ENCODE measurements around the gene NAIF1. TPM values are rescaled to one million over a fixed set of nuclear protein-coding genes. Genes with fewer than 3 reads are reported as not detected.
"Not testable (repeated sequence)": the region's sequence is repeated elsewhere in the genome, so short reads cannot be mapped to it uniquely, and the experiment has no call there.

NAIF1 gene
- total RNA-seq, 1 experiment from 2014 or later: 14.6 TPM

DNA sequence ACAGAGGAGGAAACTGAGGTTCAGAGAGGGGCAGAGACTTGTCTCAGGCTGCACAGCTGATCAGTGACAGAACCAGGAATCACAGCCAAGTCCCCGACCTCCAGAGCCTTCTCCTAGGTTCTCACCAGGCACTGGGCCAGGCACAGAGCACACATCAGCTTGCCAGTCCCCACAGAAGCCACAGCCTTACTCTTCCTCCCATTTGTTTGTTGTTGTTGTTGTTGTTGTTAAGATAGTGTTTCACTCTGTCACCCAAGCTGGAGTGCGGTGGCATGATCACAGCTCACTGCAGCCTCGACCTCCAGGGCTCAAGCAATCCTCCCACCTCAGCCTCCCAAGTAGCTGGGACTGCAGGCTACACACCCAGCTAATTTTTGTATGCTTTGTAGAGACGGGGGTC lies 41.4 kb downstream of the NAIF1 start:
- ChIA-PET POLR2A (no interaction called here), CTCF (no interaction called here)
- no TSS peak for BruUV-seq (replicated peaks)
- Histone ChIP-seq H3K4me3 (ENCODE audit: low read depth in 2 of 2, low read length in 2 of 2) (no peak overlapping the region), H3K36me3 (ENCODE audit: control insufficient read depth, insufficient read depth, low read length) (no peaks in the 10 kb centered on the region), H3K27me3 (ENCODE audit: control insufficient read depth, insufficient read depth, low read length) (no peaks in the 10 kb centered on the region), H3K9me3 (ENCODE audit: control insufficient read depth, insufficient read depth, low read depth, low read length) (no peaks in the 10 kb centered on the region), H3K27ac (ENCODE audit: low read length) (peak overlapping the region; percentile 64), H3K4me1 (ENCODE audit: control insufficient read depth, insufficient read depth, low read length) (peaks cover 49% of the 10 kb centered on the region)
- no peak for DNase-seq (ENCODE audit: low read depth, low spot score)
- ATAC-seq: no peak
- in situ Hi-C loops (cut with HindIII; ENCODE audit: low pct_unique_long_range_greater_than_20kb, low sequenced_read_pairs): no loop called here
- TF ChIP-seq, protein P1, sequence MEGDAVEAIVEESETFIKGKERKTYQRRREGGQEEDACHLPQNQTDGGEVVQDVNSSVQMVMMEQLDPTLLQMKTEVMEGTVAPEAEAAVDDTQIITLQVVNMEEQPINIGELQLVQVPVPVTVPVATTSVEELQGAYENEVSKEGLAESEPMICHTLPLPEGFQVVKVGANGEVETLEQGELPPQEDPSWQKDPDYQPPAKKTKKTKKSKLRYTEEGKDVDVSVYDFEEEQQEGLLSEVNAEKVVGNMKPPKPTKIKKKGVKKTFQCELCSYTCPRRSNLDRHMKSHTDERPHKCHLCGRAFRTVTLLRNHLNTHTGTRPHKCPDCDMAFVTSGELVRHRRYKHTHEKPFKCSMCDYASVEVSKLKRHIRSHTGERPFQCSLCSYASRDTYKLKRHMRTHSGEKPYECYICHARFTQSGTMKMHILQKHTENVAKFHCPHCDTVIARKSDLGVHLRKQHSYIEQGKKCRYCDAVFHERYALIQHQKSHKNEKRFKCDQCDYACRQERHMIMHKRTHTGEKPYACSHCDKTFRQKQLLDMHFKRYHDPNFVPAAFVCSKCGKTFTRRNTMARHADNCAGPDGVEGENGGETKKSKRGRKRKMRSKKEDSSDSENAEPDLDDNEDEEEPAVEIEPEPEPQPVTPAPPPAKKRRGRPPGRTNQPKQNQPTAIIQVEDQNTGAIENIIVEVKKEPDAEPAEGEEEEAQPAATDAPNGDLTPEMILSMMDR (IDR thresholded peaks at IDR 0.05): no peak
- TF ChIP-seq POLR2AphosphoS5 (IDR thresholded peaks at IDR 0.05; ENCODE audit: low read depth, low read length) (no peak), SIN3A (IDR thresholded peaks at IDR 0.05; ENCODE audit: borderline replicate concordance, insufficient read depth, low read depth, low read length) (no peak), TCF7L2 (IDR thresholded peaks at IDR 0.05; ENCODE audit: low read depth, low read length) (no peak)
- TF ChIP-seq, protein P2, sequence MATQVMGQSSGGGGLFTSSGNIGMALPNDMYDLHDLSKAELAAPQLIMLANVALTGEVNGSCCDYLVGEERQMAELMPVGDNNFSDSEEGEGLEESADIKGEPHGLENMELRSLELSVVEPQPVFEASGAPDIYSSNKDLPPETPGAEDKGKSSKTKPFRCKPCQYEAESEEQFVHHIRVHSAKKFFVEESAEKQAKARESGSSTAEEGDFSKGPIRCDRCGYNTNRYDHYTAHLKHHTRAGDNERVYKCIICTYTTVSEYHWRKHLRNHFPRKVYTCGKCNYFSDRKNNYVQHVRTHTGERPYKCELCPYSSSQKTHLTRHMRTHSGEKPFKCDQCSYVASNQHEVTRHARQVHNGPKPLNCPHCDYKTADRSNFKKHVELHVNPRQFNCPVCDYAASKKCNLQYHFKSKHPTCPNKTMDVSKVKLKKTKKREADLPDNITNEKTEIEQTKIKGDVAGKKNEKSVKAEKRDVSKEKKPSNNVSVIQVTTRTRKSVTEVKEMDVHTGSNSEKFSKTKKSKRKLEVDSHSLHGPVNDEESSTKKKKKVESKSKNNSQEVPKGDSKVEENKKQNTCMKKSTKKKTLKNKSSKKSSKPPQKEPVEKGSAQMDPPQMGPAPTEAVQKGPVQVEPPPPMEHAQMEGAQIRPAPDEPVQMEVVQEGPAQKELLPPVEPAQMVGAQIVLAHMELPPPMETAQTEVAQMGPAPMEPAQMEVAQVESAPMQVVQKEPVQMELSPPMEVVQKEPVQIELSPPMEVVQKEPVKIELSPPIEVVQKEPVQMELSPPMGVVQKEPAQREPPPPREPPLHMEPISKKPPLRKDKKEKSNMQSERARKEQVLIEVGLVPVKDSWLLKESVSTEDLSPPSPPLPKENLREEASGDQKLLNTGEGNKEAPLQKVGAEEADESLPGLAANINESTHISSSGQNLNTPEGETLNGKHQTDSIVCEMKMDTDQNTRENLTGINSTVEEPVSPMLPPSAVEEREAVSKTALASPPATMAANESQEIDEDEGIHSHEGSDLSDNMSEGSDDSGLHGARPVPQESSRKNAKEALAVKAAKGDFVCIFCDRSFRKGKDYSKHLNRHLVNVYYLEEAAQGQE (IDR thresholded peaks at IDR 0.05; ENCODE audit: insufficient read depth in 1 of 2, low read depth in 2 of 2, low read length in 1 of 2): no peak
- intact Hi-C loops (cut with micrococcal nuclease; ENCODE audit: unreplicated experiment): loop anchor here (5.0 kb wide), 1 partner anchor 53 kb away; no protein-coding TSS in a partner anchor

DNA sequence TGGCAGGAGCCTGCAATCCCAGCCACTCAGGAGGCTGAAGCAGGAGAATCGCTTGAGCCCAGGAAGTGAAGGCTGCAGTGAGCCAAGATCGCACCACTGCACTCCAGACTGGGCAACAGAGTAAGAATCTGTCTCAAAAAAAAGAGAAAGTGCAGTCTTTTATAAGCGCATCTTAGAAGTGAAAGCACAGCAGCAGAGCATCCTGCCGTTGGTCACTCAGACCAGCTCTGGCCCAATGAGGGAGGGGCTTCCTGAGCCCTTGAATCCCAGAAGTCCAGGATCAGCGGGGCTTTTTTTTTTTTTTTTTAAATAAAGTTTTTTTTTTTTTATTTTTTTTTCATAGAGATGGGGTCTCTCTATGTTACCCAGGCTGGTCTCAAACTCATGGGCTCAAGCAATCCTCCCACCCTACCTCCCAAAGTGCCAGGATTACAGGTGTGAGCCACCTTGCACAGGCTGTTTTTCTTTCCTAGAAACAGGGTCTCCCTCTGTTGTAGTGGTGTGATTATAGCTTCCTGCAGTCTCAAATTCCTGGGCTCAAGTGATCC lies 42.3 kb downstream of the NAIF1 start:
- H3K27me3 ChIP-seq (ENCODE audit: control insufficient read depth, insufficient read depth, low read length): no peaks in the 10 kb centered on the region
- in situ Hi-C loops (cut with HindIII; ENCODE audit: low pct_unique_long_range_greater_than_20kb, low sequenced_read_pairs) (no loop called here), intact Hi-C loops (cut with micrococcal nuclease; ENCODE audit: unreplicated experiment) (loop anchor here (5.0 kb wide), 1 partner anchor 53 kb away; no protein-coding TSS in a partner anchor)
- POLR2A ChIA-PET: no interaction called here
- H3K9me3 ChIP-seq (ENCODE audit: control insufficient read depth, insufficient read depth, low read depth, low read length): no peaks in the 10 kb centered on the region
- ATAC-seq: no peak
- BruUV-seq (replicated peaks): no TSS peak
- TF ChIP-seq, protein P2 (IDR thresholded peaks at IDR 0.05; ENCODE audit: insufficient read depth in 1 of 2, low read depth in 2 of 2, low read length in 1 of 2): no peak
- TF ChIP-seq TCF7L2 (IDR thresholded peaks at IDR 0.05; ENCODE audit: low read depth, low read length) (no peak), SIN3A (IDR thresholded peaks at IDR 0.05; ENCODE audit: borderline replicate concordance, insufficient read depth, low read depth, low read length) (no peak), POLR2AphosphoS5 (IDR thresholded peaks at IDR 0.05; ENCODE audit: low read depth, low read length) (no peak)
- TF ChIP-seq, protein P1 (IDR thresholded peaks at IDR 0.05): no peak
- H3K36me3 ChIP-seq (ENCODE audit: control insufficient read depth, insufficient read depth, low read length): no peaks in the 10 kb centered on the region
- CTCF ChIA-PET: no interaction called here
- H3K27ac ChIP-seq (ENCODE audit: low read length): peak overlapping the region; percentile 68
- no peak for DNase-seq (ENCODE audit: low read depth, low spot score)
- H3K4me1 ChIP-seq (ENCODE audit: control insufficient read depth, insufficient read depth, low read length): peaks cover 49% of the 10 kb centered on the region
- no peak overlapping the region for H3K4me3 ChIP-seq (ENCODE audit: low read depth in 2 of 2, low read length in 2 of 2)

DNA sequence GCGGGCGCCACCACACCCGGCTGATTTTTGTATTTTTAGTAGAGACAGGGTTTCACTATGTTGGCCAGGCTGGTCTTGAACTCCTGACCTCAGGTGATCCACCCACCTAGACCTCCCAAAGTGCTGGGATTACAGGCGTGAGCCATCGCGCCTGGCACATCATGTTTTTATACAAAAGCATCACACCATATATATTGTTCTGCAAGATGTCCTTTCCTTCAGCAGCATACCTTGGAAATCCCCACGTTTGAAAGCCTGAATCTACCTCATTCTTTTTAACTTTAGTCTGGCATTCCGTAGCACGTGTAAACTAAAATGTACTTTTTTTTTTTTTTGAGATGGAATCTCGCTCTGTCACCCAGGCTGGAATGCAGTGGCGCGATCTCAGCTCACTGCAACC lies 43.4 kb downstream of the NAIF1 start:
- peaks cover 49% of the 10 kb centered on the region for H3K4me1 ChIP-seq (ENCODE audit: control insufficient read depth, insufficient read depth, low read length)
- intact Hi-C loops (cut with micrococcal nuclease; ENCODE audit: unreplicated experiment); H3K4me3 ChIP-seq (ENCODE audit: low read depth in 2 of 2, low read length in 2 of 2); POLR2A ChIA-PET; BruUV-seq (replicated peaks); H3K36me3 ChIP-seq (ENCODE audit: control insufficient read depth, insufficient read depth, low read length); H3K9me3 ChIP-seq (ENCODE audit: control insufficient read depth, insufficient read depth, low read depth, low read length); in situ Hi-C loops (cut with HindIII; ENCODE audit: low pct_unique_long_range_greater_than_20kb, low sequenced_read_pairs); ATAC-seq; DNase-seq (ENCODE audit: low read depth, low spot score); H3K27me3 ChIP-seq (ENCODE audit: control insufficient read depth, insufficient read depth, low read length): not testable (repeated sequence)
- CTCF ChIA-PET: interaction anchor here (0.7 kb wide), 1 partner anchor 86 kb away, joined by 3 read pairs; no protein-coding TSS in a partner anchor
- peak overlapping the region; percentile 68; the same call in 1 of the 2 replicates for H3K27ac ChIP-seq (ENCODE audit: low read length)
